HG03064 (cell line): ENCODE data around the gene SYT1.

Experiments used
- ATAC-seq: cut with Tn5 transposase; IDR thresholded peaks from one replicate; pipeline ENCODE4 v1.9.1; 2021; ENCODE audit warnings: low read depth; ENCODE audit not compliant: unreplicated experiment

The SYT1 gene

GRCh38 chr12:79124385-79124784 lies 259.8 kb downstream of the SYT1 start:
- ATAC-seq = no peak

GRCh38 chr12:79125358-79125757 lies 260.8 kb downstream of the SYT1 start:
- no peak for ATAC-seq

GRCh38 chr12:79127271-79127751 lies 262.7 kb downstream of the SYT1 start:
- peak; percentile 98 for ATAC-seq

- ATAC-seq = no peak
These were observed 264.4 kb downstream of the SYT1 start for GRCh38 chr12:79128956-79129355.

- no peak for ATAC-seq
These were observed 274.3 kb downstream of the SYT1 start for GRCh38 chr12:79138872-79139271.

GRCh38 chr12:79140711-79141110 lies 276.1 kb downstream of the SYT1 start:
- ATAC-seq = no peak

GRCh38 chr12:79141776-79142175 lies 277.2 kb downstream of the SYT1 start:
- ATAC-seq = no peak

GRCh38 chr12:79143803-79144202 lies 279.2 kb downstream of the SYT1 start:
- ATAC-seq = no peak

- ATAC-seq = no peak
These were observed 287.4 kb downstream of the SYT1 start for GRCh38 chr12:79151956-79152355.

- ATAC-seq = no peak
These were observed 291.1 kb downstream of the SYT1 start for GRCh38 chr12:79155683-79156082.

GRCh38 chr12:79156846-79157463 lies 292.4 kb downstream of the SYT1 start:
- no peak for ATAC-seq

- ATAC-seq = no peak
These were observed 296.8 kb downstream of the SYT1 start for GRCh38 chr12:79161249-79161934.

GRCh38 chr12:79162147-79162772 lies 297.7 kb downstream of the SYT1 start:
- ATAC-seq = no peak

- ATAC-seq = no peak
These were observed 298.4 kb downstream of the SYT1 start for GRCh38 chr12:79162948-79163347.

GRCh38 chr12:79164890-79165289 lies 300.3 kb downstream of the SYT1 start:
- ATAC-seq = no peak

GRCh38 chr12:79168687-79169086 lies 304.1 kb downstream of the SYT1 start:
- no peak for ATAC-seq

- ATAC-seq = peak; percentile 76
These were observed 310.1 kb downstream of the SYT1 start for GRCh38 chr12:79174626-79175025.

- no peak for ATAC-seq
These were observed 318.4 kb downstream of the SYT1 start for GRCh38 chr12:79183003-79183402.

GRCh38 chr12:79183926-79184325 lies 319.4 kb downstream of the SYT1 start:
- no peak for ATAC-seq

GRCh38 chr12:79186506-79186905 lies 321.9 kb downstream of the SYT1 start:
- no peak for ATAC-seq

GRCh38 chr12:79187032-79187431 lies 322.5 kb downstream of the SYT1 start:
- no peak for ATAC-seq

- no peak for ATAC-seq
These were observed 326.8 kb downstream of the SYT1 start for GRCh38 chr12:79191391-79191790.
